HL-60 (cell line): ENCODE results near the gene TSSK6.

ENCODE experiments used
- DNase-seq, 2 experiments: peaks; one replicate each; pipeline ENCODE4 v3.0.0-alpha.2; 2010 to 2020; ENCODE audit warnings: low read depth in 1 of 2, low spot score in 1 of 2
- H3K27ac ChIP-seq: fragments of 250-450 bp; sonication (Bioruptor Pico); replicated peaks from 2 replicates; pipeline ENCODE4 v1.5.1; 2020; ENCODE audit warnings: mild to moderate bottlenecking, moderate library complexity
- H3K27me3 ChIP-seq: fragments of 250-450 bp; sonication (Bioruptor Pico); 2 replicates; pipeline ENCODE4 v1.5.1; 2021; ENCODE audit warnings: mild to moderate bottlenecking, moderate library complexity; ENCODE audit not compliant: insufficient read depth, poor library complexity, severe bottlenecking
- H3K4me3 ChIP-seq: replicated peaks from 2 replicates; pipeline ENCODE4 v1.5.1; 2011; ENCODE audit warnings: mild to moderate bottlenecking, control low read depth, low read length; ENCODE audit not compliant: insufficient read depth
- CTCF ChIP-seq: IDR thresholded peaks from one replicate; pipeline ENCODE4 v1.5.1; 2011; ENCODE audit warnings: low read length, control low read depth, inconsistent platforms; ENCODE audit not compliant: insufficient read depth
- GABPA ChIP-seq: IDR thresholded peaks from 2 replicates; pipeline ENCODE4 v1.6.1; 2012; ENCODE audit warnings: low read depth
- POLR2AphosphoS5 ChIP-seq: IDR thresholded peaks from 2 replicates; pipeline ENCODE4 v1.6.1; 2012; ENCODE audit warnings: low read depth
- REST ChIP-seq: IDR thresholded peaks from 2 replicates; pipeline ENCODE4 v1.6.1; 2012; ENCODE audit warnings: low read depth; ENCODE audit not compliant: insufficient replicate concordance
- SPI1 ChIP-seq: IDR thresholded peaks from 2 replicates; pipeline ENCODE4 v1.6.1; 2012; ENCODE audit warnings: low read depth, mild to moderate bottlenecking, borderline replicate concordance

The TSSK6 gene

GRCh38 chr19:19528721-19529490 lies 13.6 kb upstream of the TSSK6 start, which contains the start of gene YJEFN3:
YJEFN3 (plus strand) TSS chr19:19528911; CDS start chr19:19528933, 22 bp downstream.
- Histone ChIP-seq H3K27me3 (no peaks in the 10 kb centered on the region), H3K4me3 (no peak within 1 kb of the TSS)
- no peak for DNase-seq

GRCh38 chr19:19527674-19528625 lies 12.6 kb upstream of the TSSK6 start:
- TF ChIP-seq CTCF: no peak
- no peak for TF ChIP-seq REST
- no peak for TF ChIP-seq GABPA
- peak; percentile 18; the same call in 1 of the 2 replicates for TF ChIP-seq POLR2AphosphoS5
- no peak for TF ChIP-seq SPI1
- Histone ChIP-seq H3K27me3 (no peaks in the 10 kb centered on the region), H3K4me3 (no peak overlapping the region), H3K27ac (no peak overlapping the region)
- no peak for DNase-seq

More at GRCh38 chr19:19528721-19529490, 13.6 kb upstream of the TSSK6 start, which contains the start of gene YJEFN3:
- no peak within 1 kb of the TSS for H3K27ac ChIP-seq
- TF ChIP-seq REST (no peak), POLR2AphosphoS5 (no peak), GABPA (no peak), SPI1 (no peak), CTCF (no peak)

GRCh38 chr19:19527371-19527656 lies 12.0 kb upstream of the TSSK6 start:
- Histone ChIP-seq H3K27me3 (no peaks in the 10 kb centered on the region), H3K4me3 (no peak overlapping the region), H3K27ac (no peak overlapping the region)
- no peak for TF ChIP-seq POLR2AphosphoS5
- TF ChIP-seq SPI1: no peak
- TF ChIP-seq REST: no peak
- no peak for TF ChIP-seq GABPA
- no peak for TF ChIP-seq CTCF
- DNase-seq: no peak
